Stomach (tissue), 4 donors: ENCODE data around the gene VSTM2B.

Source experiments
- POLR2A ChIP-seq, 4 donors: fragments of 450-650 bp; IDR thresholded peaks; one replicate each; pipeline ENCODE4 v1.6.1; 2016; ENCODE audit warnings: antibody characterized with exemption in 4 of 4, control low read depth in 2 of 4, mild to moderate bottlenecking in 1 of 4, moderate library complexity in 1 of 4
- TF ChIP-seq, protein P1 (sequence below), 7 experiments: fragments of 450-650 bp in 4 of 7; fragments of 200-600 bp in 3 of 7; sonication (generic) in 3 of 7; IDR thresholded peaks; one replicate each; pipeline ENCODE4 v1.5.1; 2016 to 2019; ENCODE audit warnings: antibody characterized with exemption in 7 of 7, control low read depth in 2 of 7, mild to moderate bottlenecking in 1 of 7

DNA sequence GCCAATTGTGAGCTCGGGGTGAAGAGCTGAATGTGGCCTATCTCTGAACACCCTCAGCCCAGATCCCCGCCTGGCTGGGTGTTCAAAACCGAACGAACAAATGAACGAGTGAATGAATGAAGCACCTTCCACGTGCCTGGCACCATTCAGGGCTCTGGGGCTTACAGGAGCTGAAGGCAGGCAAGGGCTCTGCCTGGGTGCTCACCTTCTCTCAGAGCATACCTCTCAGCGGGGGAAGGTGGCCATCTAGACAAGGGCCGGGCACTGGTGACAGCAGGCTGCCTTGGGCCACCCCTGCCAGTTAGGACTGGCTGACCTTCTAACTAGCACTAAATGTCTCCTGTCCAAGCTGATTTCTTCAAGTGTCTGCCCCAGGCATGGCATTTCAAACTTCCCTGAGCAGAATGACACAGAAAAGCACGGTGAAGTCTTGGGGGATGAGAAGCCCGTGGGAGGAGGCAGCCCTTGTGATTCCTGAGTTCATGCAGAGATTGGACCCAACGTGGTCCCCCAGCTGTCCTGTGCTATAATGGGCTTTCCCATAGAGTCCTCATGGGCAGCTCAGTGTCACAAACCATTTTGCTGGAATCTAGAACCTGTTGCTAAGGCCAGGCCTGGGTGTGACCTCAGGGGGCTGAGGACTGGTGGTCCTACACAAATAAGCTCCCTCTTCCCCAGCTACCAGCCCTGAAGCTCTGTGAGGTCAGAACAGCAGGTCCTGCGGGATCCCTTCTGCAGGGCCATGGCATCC lies 27.9 kb upstream of the VSTM2B start:
- TF ChIP-seq, protein P1, sequence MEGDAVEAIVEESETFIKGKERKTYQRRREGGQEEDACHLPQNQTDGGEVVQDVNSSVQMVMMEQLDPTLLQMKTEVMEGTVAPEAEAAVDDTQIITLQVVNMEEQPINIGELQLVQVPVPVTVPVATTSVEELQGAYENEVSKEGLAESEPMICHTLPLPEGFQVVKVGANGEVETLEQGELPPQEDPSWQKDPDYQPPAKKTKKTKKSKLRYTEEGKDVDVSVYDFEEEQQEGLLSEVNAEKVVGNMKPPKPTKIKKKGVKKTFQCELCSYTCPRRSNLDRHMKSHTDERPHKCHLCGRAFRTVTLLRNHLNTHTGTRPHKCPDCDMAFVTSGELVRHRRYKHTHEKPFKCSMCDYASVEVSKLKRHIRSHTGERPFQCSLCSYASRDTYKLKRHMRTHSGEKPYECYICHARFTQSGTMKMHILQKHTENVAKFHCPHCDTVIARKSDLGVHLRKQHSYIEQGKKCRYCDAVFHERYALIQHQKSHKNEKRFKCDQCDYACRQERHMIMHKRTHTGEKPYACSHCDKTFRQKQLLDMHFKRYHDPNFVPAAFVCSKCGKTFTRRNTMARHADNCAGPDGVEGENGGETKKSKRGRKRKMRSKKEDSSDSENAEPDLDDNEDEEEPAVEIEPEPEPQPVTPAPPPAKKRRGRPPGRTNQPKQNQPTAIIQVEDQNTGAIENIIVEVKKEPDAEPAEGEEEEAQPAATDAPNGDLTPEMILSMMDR (IDR thresholded peaks at IDR 0.05) = no peak
- no peak for TF ChIP-seq POLR2A (IDR thresholded peaks at IDR 0.05)
